Stimulated activated CD4-positive, alpha-beta T cell treated with anti-CD3 and anti-CD28 coated beads, Interleukin-4, amount 100 ng/mL, for 4 hours (primary cell): ENCODE results near the gene DIAPH2.
"Not testable (repeated sequence)": the region's sequence is repeated elsewhere in the genome, so short reads cannot be mapped to it uniquely, and the experiment has no call there.

Experiments used
- DNase-seq, 2 experiments: peaks; one replicate each; pipeline ENCODE4 v3.0.0-alpha.2; 2020

Gene DIAPH2

DNA sequence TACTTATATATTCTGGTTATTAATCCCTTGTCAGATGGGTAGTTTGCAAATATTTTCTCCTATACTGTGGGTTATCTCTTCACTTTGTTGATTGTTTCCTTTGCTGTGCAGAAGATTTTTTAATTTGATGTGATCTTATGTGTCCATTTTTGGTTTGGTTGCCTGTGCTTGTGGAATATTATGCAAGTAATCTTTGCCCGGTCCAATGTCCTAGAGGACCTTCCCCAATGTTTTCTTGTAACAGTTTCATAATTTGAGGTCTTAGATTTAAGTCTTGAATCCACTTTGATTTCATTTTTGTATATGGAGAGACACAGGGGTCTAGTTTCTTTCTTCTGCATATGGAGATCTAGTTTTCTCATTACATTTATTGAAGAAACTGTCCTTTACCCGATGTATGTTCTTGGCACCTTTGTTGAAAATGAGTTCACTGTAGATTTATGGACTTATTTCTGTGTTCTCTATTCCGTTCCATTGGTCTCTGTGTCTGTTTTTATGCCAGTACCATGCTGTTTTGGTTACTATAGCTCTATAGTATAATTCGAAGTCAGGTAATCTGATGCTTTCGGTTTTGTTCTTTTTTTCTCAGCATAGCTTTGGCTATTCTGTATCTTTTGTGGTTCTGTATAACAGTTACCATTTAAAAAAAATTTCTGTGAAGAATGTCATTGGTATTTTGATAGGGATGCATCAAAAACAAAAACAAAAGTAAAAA, 34.7 kb downstream of the DIAPH2 start:
- DNase-seq: no peak

DNA sequence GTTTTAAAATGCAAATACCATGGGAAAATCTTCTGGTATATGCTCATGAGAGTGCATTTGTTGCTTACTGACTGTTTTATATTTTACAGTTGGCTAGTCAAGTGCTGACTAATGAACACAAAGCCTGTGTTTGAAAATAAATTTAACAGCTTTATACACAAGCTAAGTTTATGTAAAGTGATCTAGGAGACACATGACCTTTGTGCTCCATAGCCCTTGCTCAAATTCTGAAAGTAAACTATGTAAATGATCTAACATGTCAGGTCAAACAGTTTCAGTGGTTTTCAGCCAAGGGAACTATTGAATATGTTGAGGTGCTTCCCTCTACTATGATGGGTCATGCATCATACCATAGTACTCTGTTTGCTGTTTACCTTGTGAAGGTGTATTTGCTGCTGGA, 36.7 kb downstream of the DIAPH2 start:
- no peak for DNase-seq

DNA sequence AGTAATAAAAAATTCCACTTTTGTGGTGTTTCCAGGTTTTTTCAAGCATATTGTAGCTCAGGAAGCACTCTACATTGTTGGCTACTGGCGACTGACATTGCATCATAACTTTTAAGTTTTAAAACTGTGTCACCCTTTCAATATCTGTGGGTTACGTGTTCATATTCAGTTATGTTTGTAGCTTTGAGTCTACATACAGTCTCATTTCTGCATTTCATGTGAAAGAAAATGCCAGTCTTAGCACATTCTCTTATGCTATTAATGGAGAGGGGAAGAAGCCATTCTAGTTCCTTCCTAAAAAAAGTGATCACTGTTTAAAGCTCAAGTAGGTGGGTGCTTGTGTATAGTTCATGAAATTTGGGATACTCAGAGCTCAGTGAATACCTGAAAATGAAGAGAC, 38.1 kb downstream of the DIAPH2 start:
- no peak for DNase-seq

DNA sequence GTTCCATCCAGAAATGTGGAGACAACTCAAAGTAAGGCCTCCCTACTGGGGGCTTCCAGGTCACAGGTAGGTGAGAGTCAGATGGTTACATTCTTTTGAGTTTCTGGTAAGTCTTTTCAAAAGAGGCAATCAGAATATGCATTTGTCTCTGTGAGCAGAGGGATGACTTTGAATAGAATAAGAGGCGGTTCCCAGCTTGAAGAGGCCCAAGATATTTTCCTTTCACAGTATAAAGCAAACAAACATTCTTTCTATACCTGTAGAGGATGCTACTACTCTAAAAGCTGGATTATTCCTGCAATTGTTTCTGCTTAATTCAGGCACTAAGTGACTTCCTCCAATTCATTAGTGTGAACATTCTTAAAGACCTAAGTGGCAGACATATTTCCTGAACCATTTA, 44.4 kb downstream of the DIAPH2 start:
- DNase-seq: no peak

DNA sequence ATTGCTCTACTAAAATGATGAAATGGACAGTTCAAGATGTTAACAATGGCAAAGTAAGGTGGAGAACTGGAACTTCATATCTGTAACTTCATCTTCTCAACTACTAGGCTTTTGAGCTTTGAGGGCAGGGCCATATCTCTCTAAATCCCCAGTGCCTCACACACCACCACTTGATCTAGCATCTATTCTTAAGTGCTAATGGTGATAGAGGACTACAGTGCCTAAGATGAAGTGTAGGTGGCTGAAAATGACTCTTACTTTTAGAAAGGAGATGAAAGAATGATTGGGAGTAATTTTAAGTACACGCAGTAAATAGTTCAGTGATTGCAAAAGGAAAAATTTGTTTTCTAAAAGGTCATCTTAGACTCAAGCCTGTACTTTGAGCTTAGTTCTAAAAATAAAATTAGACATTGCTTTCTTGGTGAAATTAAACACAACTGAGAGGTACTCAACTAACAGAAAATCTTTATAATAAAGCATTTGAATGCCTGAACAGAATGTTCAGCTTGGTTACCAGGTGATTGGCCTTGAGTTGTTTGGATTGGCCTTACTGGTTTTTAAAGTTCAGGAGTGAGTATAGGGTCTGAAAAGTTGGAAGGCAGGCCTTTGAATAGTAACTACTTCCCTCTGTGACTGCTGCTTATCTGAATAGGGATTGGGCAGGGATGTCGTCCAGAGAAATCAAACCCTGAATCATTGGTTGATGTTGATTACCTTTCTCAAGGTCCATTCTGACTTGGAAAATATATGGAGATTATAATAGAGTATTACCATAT, 45.4 kb downstream of the DIAPH2 start:
- no peak for DNase-seq

DNA sequence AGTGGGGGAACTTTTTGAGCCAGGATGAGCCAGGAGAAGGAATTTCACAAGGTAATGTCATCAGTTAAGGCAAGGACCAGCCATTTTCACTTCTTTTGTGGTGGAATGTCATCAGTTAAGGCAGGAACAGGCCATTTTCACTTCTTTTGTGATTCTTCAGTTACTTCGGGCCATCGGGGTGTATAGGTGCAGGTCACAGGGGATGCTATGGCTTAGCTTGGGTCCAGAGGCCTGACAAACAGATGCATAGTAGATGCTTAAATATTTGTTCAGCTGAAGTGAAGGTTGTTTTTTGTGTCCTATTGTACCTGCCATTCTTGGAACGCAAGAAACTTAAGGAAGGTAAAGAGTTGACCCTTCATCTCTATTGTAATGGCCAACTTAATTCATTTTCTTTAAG, 46.4 kb downstream of the DIAPH2 start:
- DNase-seq: not testable (repeated sequence)

DNA sequence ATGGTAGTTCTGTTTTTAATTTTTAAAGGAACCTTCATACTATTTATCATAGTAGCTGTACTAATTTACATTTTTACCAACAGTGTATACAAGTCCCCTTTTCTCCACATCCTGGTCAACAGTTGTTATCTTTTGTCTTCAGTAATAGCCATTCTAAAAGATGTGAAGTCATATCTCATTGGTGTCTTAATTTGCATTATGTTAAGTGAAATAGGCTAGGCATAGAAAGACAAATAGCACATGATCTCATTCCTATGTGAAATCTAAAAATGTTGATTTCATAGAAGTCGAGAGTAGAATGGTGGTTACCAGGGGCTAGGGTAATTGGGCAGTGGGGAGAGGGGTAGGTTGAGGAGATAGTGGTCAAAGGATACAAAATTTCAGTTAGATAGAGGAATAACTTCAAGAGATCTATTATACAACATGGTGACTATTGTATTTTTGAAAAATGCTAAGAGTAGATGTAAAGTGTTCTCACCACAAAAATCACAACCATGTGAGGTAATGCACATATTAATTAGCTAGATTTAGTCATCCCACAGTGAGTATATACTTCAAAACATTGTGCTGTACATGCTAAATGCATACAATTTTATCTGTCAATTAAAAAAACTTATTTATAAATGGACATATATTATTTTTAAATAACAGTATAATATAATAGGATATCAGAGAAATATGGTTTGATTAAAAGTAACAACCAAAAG, 58.9 kb downstream of the DIAPH2 start:
- DNase-seq: no peak

DNA sequence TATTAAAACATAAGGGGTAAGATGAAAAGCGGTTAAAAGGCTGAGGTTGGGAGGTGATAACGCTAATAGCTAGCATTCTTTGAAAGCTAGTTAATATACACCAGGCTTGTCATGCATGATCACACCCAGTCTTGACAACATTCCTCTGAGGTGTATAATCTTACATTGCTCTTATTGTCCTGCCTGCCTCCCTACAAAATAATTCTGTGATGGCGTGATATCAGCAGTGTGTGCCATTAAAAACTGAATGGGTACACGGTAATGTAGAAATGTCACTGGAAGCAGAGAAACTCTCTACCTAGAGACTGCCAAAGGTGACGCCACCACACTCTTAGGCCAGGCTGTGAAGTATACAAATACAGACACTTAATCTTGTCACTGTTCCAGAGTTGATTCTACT, 68.1 kb downstream of the DIAPH2 start:
- DNase-seq: no peak

DNA sequence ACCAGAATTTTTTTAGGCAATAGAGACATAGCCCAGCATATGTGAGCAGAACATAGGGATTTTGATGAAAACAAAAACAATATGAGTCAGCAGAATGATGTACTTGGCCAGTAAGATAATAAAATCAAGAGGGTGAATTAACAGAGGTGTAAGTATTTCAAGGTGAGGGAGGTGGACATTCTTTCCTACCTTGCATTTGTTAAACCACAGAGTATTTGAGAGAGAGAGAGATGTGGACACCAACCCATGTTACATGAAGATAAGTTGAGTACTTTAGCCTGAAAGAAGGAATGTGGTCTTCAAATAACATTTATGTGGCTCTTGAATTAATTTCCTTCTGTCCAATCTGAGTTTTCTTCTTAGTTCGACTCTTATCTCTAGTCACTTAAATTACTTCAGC, 68.6 kb downstream of the DIAPH2 start:
- no peak for DNase-seq

DNA sequence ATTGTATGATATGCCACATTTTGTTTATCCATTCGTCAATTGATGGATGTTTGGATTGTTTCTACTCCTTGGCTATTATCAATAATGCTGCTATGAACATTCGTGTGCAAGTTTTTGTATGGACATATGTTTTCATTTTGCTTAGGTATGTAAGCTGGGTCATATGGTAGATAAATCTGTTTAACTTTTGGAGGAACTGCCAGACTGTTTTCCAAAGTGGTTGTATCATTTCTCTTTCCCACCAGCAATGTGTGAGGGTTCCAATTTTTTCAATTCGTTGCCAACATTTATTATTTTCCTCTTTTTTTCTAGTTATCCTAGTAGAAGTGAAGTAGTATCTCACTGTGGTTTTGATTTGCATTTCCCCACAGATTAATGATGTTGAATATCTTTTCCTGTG, 71.8 kb downstream of the DIAPH2 start:
- no peak for DNase-seq

DNA sequence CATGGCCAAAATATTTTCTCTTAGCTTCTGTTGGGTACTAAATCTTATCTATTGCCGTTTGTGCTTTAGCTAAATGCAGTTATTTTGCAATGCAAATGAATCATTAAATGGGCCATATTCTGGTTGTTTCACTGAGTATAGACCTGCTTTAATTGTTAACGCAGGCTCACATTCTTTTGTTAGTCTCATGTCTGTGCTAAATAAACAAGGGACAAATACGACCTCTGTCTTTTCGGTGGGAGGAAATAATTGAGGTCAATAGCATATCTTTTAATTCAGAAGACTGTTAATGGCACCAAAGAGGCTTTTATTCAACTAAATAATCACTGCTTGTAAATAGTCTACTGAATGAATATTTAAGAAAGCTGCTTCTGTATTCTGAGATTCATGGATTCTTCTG, 76.9 kb downstream of the DIAPH2 start:
- no peak for DNase-seq

DNA sequence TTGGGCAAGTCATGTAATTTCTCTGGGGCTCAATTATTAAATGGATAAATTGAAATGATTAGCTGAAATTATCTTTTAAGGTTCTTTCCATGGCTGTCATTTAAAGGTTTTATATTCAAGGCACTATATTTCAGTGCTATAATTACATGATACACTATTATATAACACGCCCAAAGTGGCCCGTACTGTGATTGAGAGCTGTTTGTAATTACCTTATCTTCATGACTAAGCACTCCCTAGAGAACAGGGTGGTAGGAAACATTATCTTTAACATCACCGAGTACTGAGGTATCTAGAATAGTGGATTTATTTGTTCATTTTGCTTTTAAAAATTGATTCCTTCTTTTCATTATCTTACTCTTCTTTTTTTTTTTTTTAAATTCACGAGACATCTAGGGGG, 79.0 kb downstream of the DIAPH2 start:
- DNase-seq: no peak

DNA sequence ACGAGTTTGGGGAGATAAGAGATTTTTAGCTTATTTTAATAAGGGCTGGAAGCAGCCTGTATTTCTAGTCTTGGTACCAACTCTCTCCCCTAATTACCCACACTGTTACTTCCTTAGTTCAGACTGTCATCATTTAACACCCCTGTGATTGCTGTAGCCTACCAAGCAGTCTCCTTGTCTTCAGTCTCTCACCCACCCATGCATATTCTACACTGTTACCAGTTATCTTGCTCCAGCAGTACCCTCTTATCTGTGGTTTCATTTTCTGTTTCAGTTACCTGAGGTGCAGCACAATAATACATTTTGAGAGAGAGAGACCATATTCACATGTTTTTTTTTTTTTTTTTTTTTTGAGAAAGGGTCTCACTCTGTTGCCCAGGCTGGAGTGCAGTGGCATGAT, 80.2 kb downstream of the DIAPH2 start:
- no peak for DNase-seq

DNA sequence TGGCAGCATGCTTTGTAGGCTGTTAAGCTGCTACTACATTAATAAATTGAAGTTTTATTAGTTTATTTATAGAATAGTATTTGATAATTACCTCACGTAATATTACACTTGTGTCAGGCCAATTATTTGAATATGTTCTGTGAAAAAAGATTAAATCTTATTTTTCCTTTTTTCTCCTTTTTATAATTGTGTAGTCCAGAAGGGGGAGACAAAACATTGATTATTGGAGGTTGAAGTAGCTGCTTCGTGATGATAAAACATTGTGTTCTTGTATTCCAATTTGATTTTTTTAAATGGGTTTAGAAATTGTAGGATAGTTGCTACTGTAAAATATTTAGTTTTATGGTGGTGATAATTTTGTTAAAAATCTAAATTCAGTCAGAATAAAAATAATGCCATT, 85.7 kb downstream of the DIAPH2 start:
- no peak for DNase-seq

DNA sequence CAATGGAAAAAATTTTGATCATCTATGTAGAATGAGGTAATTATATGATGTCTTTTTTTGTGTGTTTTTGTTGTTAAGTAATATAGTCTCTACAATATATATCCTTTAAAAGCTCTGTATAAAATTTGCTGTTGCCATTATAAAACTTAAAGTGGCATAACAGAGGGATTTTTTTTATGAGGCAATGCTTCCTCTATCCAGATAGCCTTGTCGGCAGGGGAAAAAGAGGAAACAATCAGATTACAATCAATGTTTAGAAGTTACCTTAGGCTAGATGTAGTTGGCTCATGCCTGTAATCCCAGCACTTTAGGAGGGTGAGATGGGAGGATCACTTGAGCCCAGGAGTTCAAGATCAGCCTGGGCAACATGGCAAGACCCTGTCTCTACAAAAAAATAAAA, 86.8 kb downstream of the DIAPH2 start:
- no peak for DNase-seq

DNA sequence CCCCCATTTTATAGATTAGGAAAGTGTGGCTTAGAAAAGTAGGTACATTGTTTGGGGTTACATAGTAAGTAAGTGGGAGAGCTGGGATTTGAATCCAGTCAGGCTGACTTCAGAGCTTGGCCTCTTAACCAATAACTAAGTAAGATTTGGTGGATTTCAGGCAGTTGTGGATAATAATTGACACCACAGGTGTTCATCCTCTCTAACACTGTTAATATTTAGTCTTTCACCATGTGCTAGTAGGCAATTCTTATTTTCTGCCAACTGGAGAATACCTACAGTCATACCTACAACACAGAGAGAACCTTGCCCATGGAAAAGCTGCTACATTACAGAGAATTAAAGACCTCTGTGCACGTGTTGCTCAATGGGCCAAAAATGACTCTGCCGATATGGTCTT, 89.5 kb downstream of the DIAPH2 start:
- DNase-seq: no peak

DNA sequence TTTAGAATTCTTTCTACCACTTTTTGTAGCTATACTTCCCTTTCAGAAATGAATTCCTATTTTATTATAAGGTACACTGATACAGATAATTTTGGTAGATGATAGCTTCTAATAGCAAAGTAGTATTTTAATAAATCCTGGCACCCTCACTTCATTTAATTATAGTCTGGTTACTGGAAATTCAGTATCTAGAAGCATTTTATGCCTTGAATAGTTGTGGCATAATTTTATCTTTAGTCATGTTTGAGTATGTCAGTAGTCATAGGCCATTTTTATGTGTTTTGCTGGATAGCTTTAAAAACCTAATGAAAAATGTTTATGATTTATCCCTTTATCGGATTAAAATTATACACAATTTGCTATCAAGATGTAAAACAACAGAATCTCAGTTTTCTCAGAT, 92.3 kb downstream of the DIAPH2 start:
- no peak for DNase-seq

DNA sequence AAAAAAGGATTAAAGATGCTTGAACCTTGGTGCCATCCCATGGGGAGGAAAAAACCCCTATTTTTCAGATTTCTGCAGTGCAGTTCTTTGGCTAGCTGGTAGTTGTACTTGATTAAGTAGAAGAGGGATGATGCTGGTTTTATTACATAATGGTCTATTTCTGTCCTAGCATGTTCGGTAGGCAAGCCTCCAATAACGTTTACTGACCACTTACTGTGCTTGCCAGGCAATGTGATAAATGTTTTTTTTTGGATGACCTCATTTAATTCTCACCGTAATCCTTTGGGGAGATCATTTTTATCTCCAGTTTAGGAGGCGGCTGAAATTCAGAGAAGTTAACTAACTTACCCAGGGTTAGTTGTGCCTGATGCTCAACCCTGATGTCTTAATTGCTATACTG, 106.9 kb downstream of the DIAPH2 start:
- no peak for DNase-seq

DNA sequence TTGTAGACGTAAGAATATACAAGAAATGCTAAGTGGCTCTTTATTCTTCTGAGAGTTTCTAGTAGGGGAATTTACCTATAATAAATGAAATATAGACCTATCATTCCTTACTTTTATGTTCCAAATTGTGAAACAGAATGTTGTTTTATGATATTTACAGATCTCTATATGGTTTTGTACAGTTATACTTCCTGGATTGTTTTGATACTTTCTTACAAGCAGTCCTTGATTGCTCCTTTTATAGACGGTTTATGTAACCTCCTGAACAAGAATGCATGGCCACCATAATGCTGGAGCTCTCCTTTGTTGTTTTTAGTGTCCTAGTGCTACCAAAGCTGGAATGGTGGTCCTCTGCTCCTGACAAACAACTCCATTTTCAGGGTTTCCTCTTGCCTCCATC, 107.4 kb downstream of the DIAPH2 start:
- DNase-seq: no peak

DNA sequence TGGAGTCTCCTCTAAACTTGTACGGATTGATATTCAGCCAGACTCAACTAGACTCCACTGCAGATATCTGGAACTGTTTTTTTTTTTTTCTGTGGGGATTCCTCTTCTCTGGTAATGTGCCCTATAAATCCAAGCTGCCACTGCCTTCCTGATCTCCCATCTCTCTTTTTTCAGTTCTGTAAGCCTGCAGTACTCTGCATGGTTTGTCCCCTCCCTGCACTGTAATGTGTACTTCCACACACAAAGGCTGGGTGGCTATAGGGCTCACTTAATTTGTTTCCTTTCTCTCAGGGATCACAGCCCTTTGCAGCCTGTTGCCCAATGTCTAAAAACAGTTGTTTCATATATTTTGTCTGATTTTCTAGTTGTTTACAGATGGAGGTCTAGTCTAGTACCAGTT, 114.3 kb downstream of the DIAPH2 start:
- DNase-seq: no peak

DNA sequence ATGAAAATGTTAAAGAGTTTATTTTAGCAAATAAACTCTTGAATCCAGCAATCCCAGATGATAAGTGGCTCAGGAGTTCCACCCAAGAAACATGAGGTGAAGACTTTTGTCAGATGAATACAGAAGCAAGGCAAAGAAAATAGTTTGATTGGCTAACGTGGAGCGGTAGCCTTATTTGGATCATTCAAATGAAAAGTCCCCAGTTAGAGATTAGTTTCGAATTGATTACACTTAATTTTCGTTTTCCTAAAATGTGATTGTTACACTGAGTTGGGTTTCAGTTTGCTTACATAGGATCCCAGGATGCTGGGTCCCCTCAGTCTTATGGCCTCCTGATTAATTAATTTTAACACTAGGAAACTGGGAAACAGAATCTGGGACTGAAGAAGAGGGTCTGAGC, 122.7 kb downstream of the DIAPH2 start:
- no peak for DNase-seq

DNA sequence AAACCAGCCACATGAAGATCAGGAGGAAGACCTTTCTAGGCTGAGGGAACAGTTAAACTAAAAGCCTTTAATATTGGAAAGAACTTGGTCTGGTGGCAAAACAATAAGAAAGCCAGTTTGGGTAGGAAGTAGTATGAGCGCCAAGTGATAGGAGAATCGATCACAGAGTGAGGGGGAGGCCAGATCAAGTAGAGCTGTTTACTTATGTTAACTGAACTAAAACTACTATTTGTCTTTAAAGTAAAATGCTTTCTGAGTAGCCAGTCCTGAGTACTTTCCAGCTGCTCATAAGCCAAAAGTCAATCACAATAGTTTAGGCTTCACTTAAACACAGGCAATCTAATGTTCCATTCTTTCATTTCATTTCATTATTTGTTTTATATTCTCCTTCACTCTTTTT, 136.3 kb downstream of the DIAPH2 start:
- DNase-seq: no peak

DNA sequence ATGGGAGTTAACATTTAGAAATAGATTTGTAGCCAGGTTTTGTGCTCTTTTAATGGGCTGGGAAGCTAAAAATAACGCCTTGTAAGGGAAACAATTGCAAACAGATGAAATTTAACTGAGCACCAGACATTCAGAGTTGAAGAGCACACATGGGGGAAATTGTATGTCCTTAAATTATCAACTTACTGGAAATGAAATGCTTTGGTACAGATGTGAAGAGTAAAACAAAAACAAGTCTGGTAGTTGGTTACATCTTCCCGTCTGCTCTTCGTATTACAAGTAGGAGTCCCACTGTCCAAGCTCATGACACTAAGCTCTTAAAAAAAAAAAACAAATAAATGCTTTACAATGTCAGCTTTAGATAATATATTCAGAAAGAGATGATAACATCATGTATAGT, 139.5 kb downstream of the DIAPH2 start:
- DNase-seq: no peak

DNA sequence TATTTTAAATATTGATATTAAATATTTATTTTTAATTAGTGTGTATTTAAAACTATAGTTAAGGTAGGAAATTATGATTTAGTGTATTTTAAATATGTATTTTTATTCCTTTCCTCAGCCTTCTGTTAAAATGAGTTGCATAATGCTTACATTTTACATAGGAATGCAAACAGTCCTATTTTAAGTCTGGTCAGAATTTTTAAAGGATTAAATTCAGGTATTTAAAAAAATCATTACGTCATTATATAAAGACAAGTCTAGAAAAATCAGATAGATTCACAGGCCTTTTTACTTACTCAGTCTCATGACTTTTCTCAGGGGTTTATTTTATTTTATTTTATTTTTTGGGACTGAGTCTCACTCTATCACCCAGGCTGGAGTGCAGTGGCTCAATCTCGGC, 148.7 kb downstream of the DIAPH2 start:
- DNase-seq: no peak
